ENCODE measurements around the gene EXD3. TPM values are rescaled to one million over a fixed set of nuclear protein-coding genes. Genes with fewer than 3 reads are reported as not detected.
A peak's percentile ranks its signal among the peaks of the same experiment; 100 is the strongest.
"Not testable (repeated sequence)": the region's sequence is repeated elsewhere in the genome, so short reads cannot be mapped to it uniquely, and the experiment has no call there.

EXD3 gene
- total RNA-seq, 1 experiment from 2014 or later = 1.4 TPM

DNA sequence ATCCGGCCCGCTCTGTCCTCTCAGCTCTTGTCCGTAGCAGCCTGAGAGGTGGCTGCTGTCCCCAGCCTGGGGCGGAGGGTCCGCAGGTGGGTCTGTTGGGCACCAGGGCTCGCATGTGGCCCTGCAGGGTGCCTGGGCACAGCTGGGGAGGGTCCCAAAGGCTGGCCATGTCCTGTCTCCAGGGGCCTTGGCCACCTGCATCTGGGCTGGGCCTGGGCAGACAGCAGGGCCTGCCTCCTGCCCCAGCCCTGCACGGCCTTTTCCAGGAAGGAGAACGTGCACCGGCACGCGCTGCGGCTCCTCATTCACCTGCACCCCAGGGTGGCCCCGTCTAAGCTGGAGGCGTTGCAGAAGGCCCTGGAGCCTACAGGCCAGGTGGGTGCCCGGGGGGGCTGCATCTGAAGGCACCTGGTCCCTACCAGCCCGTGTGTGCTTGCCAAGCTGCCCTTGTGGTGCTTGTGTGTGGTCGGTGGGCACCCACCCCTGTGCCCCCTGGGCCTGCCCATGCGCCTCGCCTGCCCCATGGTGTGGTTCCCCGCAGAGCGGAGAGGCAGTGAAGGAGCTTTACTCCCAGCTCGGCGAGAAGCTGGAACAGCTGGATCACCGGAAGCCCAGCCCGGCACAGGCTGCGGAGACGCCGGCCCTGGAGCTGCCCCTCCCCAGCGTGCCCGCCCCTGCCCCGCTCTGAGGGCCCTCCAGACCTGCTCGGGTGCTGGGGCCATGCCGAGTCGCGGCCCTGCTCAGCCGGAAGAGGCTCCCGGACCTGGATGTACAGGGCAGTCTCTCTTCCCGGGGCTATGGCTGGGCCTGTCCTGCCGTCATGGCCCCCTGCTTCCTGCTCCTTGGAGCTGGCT is 150.5 kb downstream of the EXD3 start:
- in situ Hi-C loops (cut with HindIII; ENCODE audit: low pct_unique_long_range_greater_than_20kb, low sequenced_read_pairs) = no loop called here
- no peak for DNase-seq (ENCODE audit: low read depth, low spot score)

GRCh38 chr9:137271696-137272076 is 151.3 kb downstream of the EXD3 start:
- in situ Hi-C loops (cut with HindIII; ENCODE audit: low pct_unique_long_range_greater_than_20kb, low sequenced_read_pairs) = no loop called here
- DNase-seq (ENCODE audit: low read depth, low spot score) = no peak

DNA sequence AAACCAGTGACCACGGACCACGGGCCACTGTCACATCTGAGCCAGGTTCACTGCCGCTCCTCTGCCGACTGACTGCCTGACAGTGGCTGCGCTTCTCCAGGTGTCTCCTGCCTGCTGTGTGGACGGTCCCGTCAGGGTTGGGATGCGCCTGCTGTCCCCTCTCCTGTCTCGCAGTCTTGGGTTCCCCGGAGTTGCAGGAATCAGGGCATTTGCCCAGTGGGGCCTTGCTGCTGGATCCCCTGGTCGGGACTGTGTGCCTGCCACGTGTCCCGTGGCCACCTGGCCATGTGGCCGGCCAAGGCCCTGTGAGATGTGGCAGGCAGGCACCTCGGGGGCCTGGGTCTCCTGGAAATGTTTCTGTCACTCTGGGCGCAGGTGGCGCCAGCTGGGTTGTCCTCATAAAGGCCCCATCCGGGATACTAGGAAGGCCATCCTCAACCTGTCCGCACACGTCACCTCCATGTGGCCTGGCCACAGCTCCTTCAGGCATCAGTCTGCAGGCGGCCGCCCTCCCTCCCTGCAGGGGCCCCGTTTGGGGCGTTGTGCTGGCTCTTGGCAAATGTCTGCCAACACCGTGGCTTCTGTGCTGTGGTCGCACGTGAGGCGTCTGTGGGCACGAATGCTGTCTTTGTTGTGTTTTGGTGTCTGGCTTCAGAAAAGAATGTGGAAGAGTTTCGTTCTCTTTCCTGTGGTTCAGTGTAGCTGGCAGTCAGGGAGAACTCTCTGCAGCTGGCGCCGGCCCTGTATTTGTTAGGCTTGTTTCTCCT is 151.8 kb downstream of the EXD3 start:
- DNase-seq (ENCODE audit: low read depth, low spot score) = no peak
- in situ Hi-C loops (cut with HindIII; ENCODE audit: low pct_unique_long_range_greater_than_20kb, low sequenced_read_pairs) = no loop called here

DNA sequence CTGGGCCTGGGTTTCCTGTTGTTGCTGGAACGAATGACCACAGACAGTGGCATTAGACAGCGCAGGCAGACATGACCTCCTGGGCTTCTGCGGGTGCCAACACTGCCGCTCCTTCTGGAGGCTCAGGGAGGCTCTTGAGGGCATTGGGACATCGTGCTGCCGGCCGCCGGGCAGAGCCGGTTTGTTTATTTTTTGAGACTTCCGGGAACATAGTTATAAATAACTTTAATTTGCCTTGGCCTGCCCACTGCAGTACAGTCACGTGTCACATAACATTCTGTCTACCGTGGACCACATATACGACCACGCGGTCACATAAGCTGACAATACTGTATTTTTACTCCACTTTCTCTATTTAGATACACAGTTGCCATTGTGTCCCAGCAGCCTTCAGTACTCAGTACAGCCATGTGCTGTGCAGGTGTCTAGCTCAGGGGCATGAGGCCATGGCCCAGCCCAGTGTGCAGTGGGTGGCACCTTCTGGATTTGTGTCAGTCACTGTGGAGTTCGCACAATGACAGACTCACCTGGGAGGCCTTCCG is 153.7 kb downstream of the EXD3 start:
- in situ Hi-C loops (cut with HindIII; ENCODE audit: low pct_unique_long_range_greater_than_20kb, low sequenced_read_pairs) = no loop called here
- DNase-seq (ENCODE audit: low read depth, low spot score) = no peak

GRCh38 chr9:137268538-137269201 is 154.3 kb downstream of the EXD3 start:
- in situ Hi-C loops (cut with HindIII; ENCODE audit: low pct_unique_long_range_greater_than_20kb, low sequenced_read_pairs) = no loop called here

GRCh38 chr9:137267933-137268355 is 155.0 kb downstream of the EXD3 start:
- no peak for DNase-seq (ENCODE audit: low read depth, low spot score)
- in situ Hi-C loops (cut with HindIII; ENCODE audit: low pct_unique_long_range_greater_than_20kb, low sequenced_read_pairs) = no loop called here

More at GRCh38 chr9:137268538-137269201, 154.3 kb downstream of the EXD3 start:
- DNase-seq (ENCODE audit: low read depth, low spot score) = no peak

DNA sequence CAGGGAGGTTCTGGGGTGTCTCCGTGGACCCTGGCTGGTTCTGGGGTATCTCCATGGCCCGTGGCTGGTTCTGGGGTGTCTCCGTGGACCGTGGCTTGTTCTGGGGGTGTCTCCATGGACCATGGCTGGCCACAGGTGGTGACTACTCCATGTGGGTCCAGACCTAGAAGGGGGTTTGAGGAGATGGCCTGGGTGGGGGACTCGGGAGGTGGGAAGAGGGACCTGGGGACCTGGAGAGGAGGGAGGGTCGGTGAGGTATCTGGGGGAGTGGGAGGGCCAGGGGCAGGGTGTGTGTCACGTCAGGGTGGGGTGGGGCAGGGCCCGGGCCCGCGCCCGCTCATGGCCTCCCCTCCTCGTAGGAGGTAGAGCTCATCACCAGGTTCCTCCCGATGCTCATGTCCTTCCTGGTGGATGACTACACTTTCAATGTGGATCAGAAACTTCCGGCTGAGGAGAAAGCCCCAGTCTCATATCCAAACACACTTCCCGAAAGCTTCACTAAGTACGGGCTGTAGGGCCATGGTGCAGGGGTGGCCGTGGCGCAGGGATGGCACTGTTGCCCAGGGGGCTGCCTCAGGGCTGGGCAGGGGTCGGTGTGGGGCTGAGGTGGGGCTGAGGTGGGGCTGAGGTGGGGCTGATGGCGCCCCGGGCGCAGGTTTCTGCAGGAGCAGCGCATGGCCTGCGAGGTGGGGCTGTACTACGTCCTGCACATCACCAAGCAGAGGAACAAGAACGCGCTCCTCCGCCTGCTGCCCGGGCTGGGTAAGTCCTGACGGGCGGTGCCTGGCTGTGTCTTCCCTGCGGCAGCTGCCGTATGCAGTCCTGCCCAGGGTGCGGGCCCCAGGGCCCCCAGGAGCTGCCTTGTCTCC is 156.1 kb downstream of the EXD3 start:
- in situ Hi-C loops (cut with HindIII; ENCODE audit: low pct_unique_long_range_greater_than_20kb, low sequenced_read_pairs) = no loop called here
- no peak for DNase-seq (ENCODE audit: low read depth, low spot score)

GRCh38 chr9:137266162-137266527 is 156.8 kb downstream of the EXD3 start:
- in situ Hi-C loops (cut with HindIII; ENCODE audit: low pct_unique_long_range_greater_than_20kb, low sequenced_read_pairs) = no loop called here
- DNase-seq (ENCODE audit: low read depth, low spot score) = no peak

GRCh38 chr9:137265496-137266161 is 157.3 kb downstream of the EXD3 start:
- in situ Hi-C loops (cut with HindIII; ENCODE audit: low pct_unique_long_range_greater_than_20kb, low sequenced_read_pairs) = no loop called here
- no peak for DNase-seq (ENCODE audit: low read depth, low spot score)

GRCh38 chr9:137264067-137264466 is 158.9 kb downstream of the EXD3 start:
- DNase-seq (ENCODE audit: low read depth, low spot score) = no peak

GRCh38 chr9:137263506-137263905 is 159.5 kb downstream of the EXD3 start:
- no peak for DNase-seq (ENCODE audit: low read depth, low spot score)
- in situ Hi-C loops (cut with HindIII; ENCODE audit: low pct_unique_long_range_greater_than_20kb, low sequenced_read_pairs) = no loop called here

More at GRCh38 chr9:137264067-137264466, 158.9 kb downstream of the EXD3 start:
- in situ Hi-C loops (cut with HindIII; ENCODE audit: low pct_unique_long_range_greater_than_20kb, low sequenced_read_pairs) = no loop called here

- no peak for DNase-seq (ENCODE audit: low read depth, low spot score)
- in situ Hi-C loops (cut with HindIII; ENCODE audit: low pct_unique_long_range_greater_than_20kb, low sequenced_read_pairs) = no loop called here
These were observed 160.1 kb downstream of the EXD3 start for GRCh38 chr9:137262909-137263285.

GRCh38 chr9:137262173-137262908 is 160.6 kb downstream of the EXD3 start:
- in situ Hi-C loops (cut with HindIII; ENCODE audit: low pct_unique_long_range_greater_than_20kb, low sequenced_read_pairs) = not testable (repeated sequence)
- DNase-seq (ENCODE audit: low read depth, low spot score) = peak; percentile 59
